Measurements from ENCODE around the gene HPSE2. TPM values are rescaled to one million over a fixed set of nuclear protein-coding genes. Genes with fewer than 3 reads are reported as not detected.

Gene HPSE2
- total RNA-seq, 1 donor from 2014 or later, result not detected

Other genes starting within 250 kb of the HPSE2 start
- gene CNNM1, start 93.5 kb upstream of the HPSE2 start, total RNA-seq, result 0.20 and 0.21 TPM in 2 replicates
- 35.9 and 36.1 TPM in 2 replicates for gene GOT1, start 194.8 kb upstream of the HPSE2 start, total RNA-seq

Data from activated T-helper 1 cell treated with anti-CD3 and anti-CD28 coated beads, Interleukin-12 subunit alpha, Interleukin-12 subunit beta, Interleukin-2, Interleukin-4 antibody, amounts not matched to agents 30 ng/mL and 10 ng/mL and 1 ng/mL, durations not matched to agents 14 hours and 24 hours and 36 hours (primary cell).